H9 (cell line): Measurements from ENCODE around the gene GLYATL3. TPM values are rescaled to one million over a fixed set of nuclear protein-coding genes. Genes with fewer than 3 reads are reported as not detected.

Experiments
- DNase-seq: peaks from one replicate; pipeline ENCODE4 v3.0.0-alpha.2; 2017
- H2AFZ ChIP-seq: one replicate; pipeline ENCODE4 v1.6.1; 2013; ENCODE audit warnings: mild to moderate bottlenecking, low read length, control low read depth, moderate library complexity
- H2AK5ac ChIP-seq: 2 replicates; pipeline ENCODE4 v1.6.1; 2013; ENCODE audit warnings: low read length, control low read depth, mixed read lengths; ENCODE audit not compliant: insufficient read length
- H2BK120ac ChIP-seq: one replicate; pipeline ENCODE4 v1.6.1; 2013; ENCODE audit warnings: low read depth, mild to moderate bottlenecking, low read length, control low read depth, inconsistent platforms; ENCODE audit not compliant: poor library complexity, severe bottlenecking
- H2BK12ac ChIP-seq: 2 replicates; pipeline ENCODE4 v1.6.1; 2013; ENCODE audit warnings: low read length, control low read depth, mixed read lengths, low read depth; ENCODE audit not compliant: insufficient read length
- H2BK15ac ChIP-seq: 2 replicates; pipeline ENCODE4 v1.6.1; 2013; ENCODE audit warnings: low read depth, low read length, control low read depth
- H2BK20ac ChIP-seq: one replicate; pipeline ENCODE4 v1.6.1; 2013; ENCODE audit warnings: low read depth, mild to moderate bottlenecking, low read length, control low read depth, inconsistent platforms; ENCODE audit not compliant: poor library complexity, severe bottlenecking
- H2BK5ac ChIP-seq: 2 replicates; pipeline ENCODE4 v1.6.1; 2013; ENCODE audit warnings: low read length, control low read depth, mixed read lengths; ENCODE audit not compliant: insufficient read length
- H3K14ac ChIP-seq: 2 replicates; pipeline ENCODE4 v1.6.1; 2013; ENCODE audit warnings: low read length, control low read depth; ENCODE audit not compliant: insufficient read depth
- H3K18ac ChIP-seq: 2 replicates; pipeline ENCODE4 v1.6.1; 2013; ENCODE audit warnings: low read depth, mild to moderate bottlenecking, mixed read lengths, low read length, control low read depth; ENCODE audit not compliant: insufficient read length
- H3K23ac ChIP-seq: 2 replicates; pipeline ENCODE4 v1.6.1; 2013; ENCODE audit warnings: low read length, control low read depth, mixed read lengths, low read depth; ENCODE audit not compliant: insufficient read length
- H3K23me2 ChIP-seq: 2 replicates; pipeline ENCODE4 v1.6.1; 2013; ENCODE audit warnings: low read depth, mild to moderate bottlenecking, mixed read lengths, low read length, control low read depth; ENCODE audit not compliant: insufficient read length, poor library complexity, severe bottlenecking
- H3K27ac ChIP-seq: 2 replicates; pipeline ENCODE4 v1.5.1; 2013; ENCODE audit warnings: low read length, control low read depth, mixed read lengths, low read depth; ENCODE audit not compliant: insufficient read length
- H3K27me3 ChIP-seq: 2 replicates; pipeline ENCODE4 v1.6.1; 2013; ENCODE audit warnings: low read length, control low read depth, inconsistent platforms; ENCODE audit not compliant: insufficient read depth
- H3K4ac ChIP-seq: 2 replicates; pipeline ENCODE4 v1.6.1; 2013; ENCODE audit warnings: low read depth, mild to moderate bottlenecking, control low read depth, inconsistent platforms, low read length, moderate library complexity
- H3K4me1 ChIP-seq: 2 replicates; pipeline ENCODE4 v1.6.1; 2013; ENCODE audit warnings: low read length, control low read depth, inconsistent platforms; ENCODE audit not compliant: insufficient read depth
- H3K4me2 ChIP-seq: 2 replicates; pipeline ENCODE4 v1.6.1; 2013; ENCODE audit warnings: low read length, control low read depth, mixed read lengths; ENCODE audit not compliant: insufficient read length, insufficient read depth
- H3K56ac ChIP-seq: 2 replicates; pipeline ENCODE4 v1.6.1; 2013; ENCODE audit warnings: low read depth, mild to moderate bottlenecking, mixed read lengths, low read length, control low read depth; ENCODE audit not compliant: insufficient read length
- H3K79me1 ChIP-seq: 2 replicates; pipeline ENCODE4 v1.6.1; 2013; ENCODE audit warnings: low read depth, mild to moderate bottlenecking, moderate library complexity, low read length, control low read depth, inconsistent platforms; ENCODE audit not compliant: insufficient read depth, poor library complexity, severe bottlenecking
- H3K79me2 ChIP-seq: 2 replicates; pipeline ENCODE4 v1.6.1; 2013; ENCODE audit warnings: low read length, control low read depth, inconsistent platforms; ENCODE audit not compliant: insufficient read depth
- H3K9ac ChIP-seq: 2 replicates; pipeline ENCODE4 v1.6.1; 2013; ENCODE audit warnings: low read length, control low read depth, mixed read lengths; ENCODE audit not compliant: insufficient read length; ENCODE audit errors: extremely low read depth
- H3K9me3 ChIP-seq: one replicate; pipeline ENCODE4 v1.6.1; 2013; ENCODE audit warnings: low read depth, low read length, inconsistent platforms; ENCODE audit not compliant: control insufficient read depth
- H3T11ph ChIP-seq: one replicate; pipeline ENCODE4 v1.6.1; 2013; ENCODE audit warnings: mild to moderate bottlenecking, low read length, control low read depth, inconsistent platforms
- H4K20me1 ChIP-seq: one replicate; pipeline ENCODE4 v1.6.1; 2013; ENCODE audit not compliant: control insufficient read depth, insufficient read length, insufficient read depth
- H4K5ac ChIP-seq: 2 replicates; pipeline ENCODE4 v1.6.1; 2013; ENCODE audit warnings: low read depth, mild to moderate bottlenecking, mixed read lengths, low read length, control low read depth; ENCODE audit not compliant: insufficient read length
- H4K8ac ChIP-seq: replicated peaks from 2 replicates; pipeline ENCODE4 v1.6.1; 2013; ENCODE audit warnings: low read length, control low read depth, mixed read lengths, low read depth; ENCODE audit not compliant: insufficient read length
- H4K91ac ChIP-seq: 2 replicates; pipeline ENCODE4 v1.6.1; 2013; ENCODE audit warnings: low read depth, mild to moderate bottlenecking, moderate library complexity, mixed read lengths, low read length, control low read depth; ENCODE audit not compliant: insufficient read length
- H3K27ac Mint-ChIP-seq, 3 experiments: 2 replicates in 2 of 3; 3 replicates in 1 of 3; pipeline ENCODE4 v1.8.0; 2020 to 2021; ENCODE audit warnings: mixed read lengths in 3 of 3, mild to moderate bottlenecking in 1 of 3, moderate library complexity in 1 of 3
- H3K27me3 Mint-ChIP-seq: 2 replicates; pipeline ENCODE4 v1.8.0; 2021; ENCODE audit warnings: low read depth, mild to moderate bottlenecking, moderate library complexity, mixed read lengths
- H3K36me3 Mint-ChIP-seq, 3 experiments: 2 replicates in 2 of 3; 3 replicates in 1 of 3; pipeline ENCODE4 v1.8.0; 2020 to 2021; ENCODE audit warnings: low read depth in 3 of 3, mixed read lengths in 3 of 3; ENCODE audit not compliant: insufficient read depth in 1 of 3
- H3K4me1 Mint-ChIP-seq, 2 experiments: 2 replicates each; pipeline ENCODE4 v1.8.0; 2020; ENCODE audit warnings: mixed read lengths in 2 of 2
- H3K4me3 Mint-ChIP-seq, 2 experiments: 2 replicates in 1 of 2; 3 replicates in 1 of 2; pipeline ENCODE4 v1.8.0; 2020 to 2021; ENCODE audit warnings: mild to moderate bottlenecking in 2 of 2, mixed read lengths in 2 of 2, moderate library complexity in 1 of 2
- H3K9me3 Mint-ChIP-seq, 2 experiments: 2 replicates in 1 of 2; 3 replicates in 1 of 2; pipeline ENCODE4 v1.8.0; 2020; ENCODE audit warnings: mild to moderate bottlenecking in 2 of 2, mixed read lengths in 2 of 2, moderate library complexity in 1 of 2
- WGBS: extraction: QIAGEN DNeasy Blood & Tissue Kit; methylation state at CpG from one replicate; pipeline ENCODE4 v1.1.7; 2013; ENCODE audit warnings: missing lambda C conversion rate, low lambda C conversion rate, mixed read lengths; ENCODE audit not compliant: insufficient read length; ENCODE audit errors: extremely low coverage; 5-methylcytosine and 5-hydroxymethylcytosine counted together
- total RNA-seq: library from RNA; stranded (reverse); gene quantifications from 2 replicates; pipeline ENCODE4 v1.2.1, GENCODE V29; 2021
- TF ChIP-seq, protein P1 (sequence below): fragments of 200-600 bp; sonication (generic); conservative IDR thresholded peaks from 3 replicates; pipeline ENCODE4 v1.8.0; 2021; ENCODE audit warnings: antibody characterized with exemption, mild to moderate bottlenecking

Gene GLYATL3
- total RNA-seq, 1 experiment from 2014 or later: not detected

DNA sequence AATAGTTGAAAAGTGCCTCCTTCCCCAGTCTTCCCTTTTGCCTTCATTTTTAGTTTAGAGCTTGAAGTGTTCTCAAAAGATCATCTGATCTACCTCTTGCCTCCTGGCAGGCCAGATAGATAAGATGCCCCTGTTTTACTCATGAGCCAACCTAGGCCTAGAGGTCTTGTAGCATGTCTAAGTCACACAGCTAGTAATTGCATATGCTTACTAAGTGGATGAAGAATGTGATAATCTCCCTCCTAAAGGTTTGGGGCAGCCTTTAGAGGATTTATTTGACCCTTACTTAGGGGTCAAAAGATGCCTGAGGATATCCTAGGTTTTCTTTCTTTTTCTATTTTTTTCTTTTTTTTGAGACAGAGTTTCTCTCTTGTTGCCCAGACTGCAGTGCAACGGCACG lies 52.9 kb downstream of the GLYATL3 start:
- H4K91ac ChIP-seq: no peak overlapping the region
- H2AK5ac ChIP-seq: no peak overlapping the region
- H3K4ac ChIP-seq: no peak overlapping the region
- H3K14ac ChIP-seq: no peak overlapping the region
- H3K4me2 ChIP-seq: peak overlapping the region; percentile 42
- H3K18ac ChIP-seq: no peak overlapping the region
- H3T11ph ChIP-seq: no peak overlapping the region
- H2BK120ac ChIP-seq: no peak overlapping the region
- no peak overlapping the region for H2AFZ ChIP-seq
- Mint-ChIP-seq H3K27ac (peak overlapping the region in 1 of 3 experiments; percentile 96; a peak in 3 of 7 replicates), H3K4me1 (peaks cover 55 to 69% of the 10 kb centered on the region in 2 experiments), H3K9me3 (peaks cover 0 to 3% of the 10 kb centered on the region in 2 experiments; a peak in 2 of 5 replicates), H3K27me3 (peaks cover 59% of the 10 kb centered on the region), H3K4me3 (peak overlapping the region; percentile 62 to 74), H3K36me3 (peaks cover 7 to 44% (median 43%) of the 10 kb centered on the region in 3 experiments)
- TF ChIP-seq, protein P1, sequence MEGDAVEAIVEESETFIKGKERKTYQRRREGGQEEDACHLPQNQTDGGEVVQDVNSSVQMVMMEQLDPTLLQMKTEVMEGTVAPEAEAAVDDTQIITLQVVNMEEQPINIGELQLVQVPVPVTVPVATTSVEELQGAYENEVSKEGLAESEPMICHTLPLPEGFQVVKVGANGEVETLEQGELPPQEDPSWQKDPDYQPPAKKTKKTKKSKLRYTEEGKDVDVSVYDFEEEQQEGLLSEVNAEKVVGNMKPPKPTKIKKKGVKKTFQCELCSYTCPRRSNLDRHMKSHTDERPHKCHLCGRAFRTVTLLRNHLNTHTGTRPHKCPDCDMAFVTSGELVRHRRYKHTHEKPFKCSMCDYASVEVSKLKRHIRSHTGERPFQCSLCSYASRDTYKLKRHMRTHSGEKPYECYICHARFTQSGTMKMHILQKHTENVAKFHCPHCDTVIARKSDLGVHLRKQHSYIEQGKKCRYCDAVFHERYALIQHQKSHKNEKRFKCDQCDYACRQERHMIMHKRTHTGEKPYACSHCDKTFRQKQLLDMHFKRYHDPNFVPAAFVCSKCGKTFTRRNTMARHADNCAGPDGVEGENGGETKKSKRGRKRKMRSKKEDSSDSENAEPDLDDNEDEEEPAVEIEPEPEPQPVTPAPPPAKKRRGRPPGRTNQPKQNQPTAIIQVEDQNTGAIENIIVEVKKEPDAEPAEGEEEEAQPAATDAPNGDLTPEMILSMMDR: no peak
- WGBS: no CpG with 5 or more reads among the region's 2 CpGs
- H2BK5ac ChIP-seq: no peak overlapping the region
- H3K56ac ChIP-seq: no peak overlapping the region
- H4K8ac ChIP-seq: no peak overlapping the region
- peaks cover 11% of the 10 kb centered on the region; the same call in 1 of the 2 replicates for H3K27me3 ChIP-seq
- H3K79me1 ChIP-seq: no peaks in the 10 kb centered on the region
- H3K4me1 ChIP-seq: peaks cover 6% of the 10 kb centered on the region; the same call in 1 of the 2 replicates
- no peak overlapping the region for H3K27ac ChIP-seq
- no peak overlapping the region for H2BK20ac ChIP-seq
- H3K23me2 ChIP-seq: peaks cover 14% of the 10 kb centered on the region
- H3K79me2 ChIP-seq: no peaks in the 10 kb centered on the region
- no peak overlapping the region for H2BK15ac ChIP-seq
- H3K9ac ChIP-seq: no peak overlapping the region
- no peak overlapping the region for H4K5ac ChIP-seq
- H4K20me1 ChIP-seq: no peaks in the 10 kb centered on the region
- DNase-seq: no peak
- H2BK12ac ChIP-seq: no peak overlapping the region
- no peak overlapping the region for H3K23ac ChIP-seq
- H3K9me3 ChIP-seq: no peaks in the 10 kb centered on the region
